CD4-positive, alpha-beta T cell treated with Interleukin-2 at 100 ng/mL for 4 hours (primary cell): Measurements from ENCODE around the gene TCP1.
"Not testable (repeated sequence)": the region's sequence is repeated elsewhere in the genome, so short reads cannot be mapped to it uniquely, and the experiment has no call there.

Experiments used
- DNase-seq: peaks from one replicate; pipeline ENCODE4 v3.0.0-alpha.2; 2020; ENCODE audit warnings: low spot score

Gene TCP1

GRCh38 chr6:159777240-159777904 is 12.0 kb downstream of the TCP1 start:
- no peak for DNase-seq

- no peak for DNase-seq
Observed at GRCh38 chr6:159772196-159772595, 17.2 kb downstream of the TCP1 start.

- no peak for DNase-seq
Observed at GRCh38 chr6:159769470-159769869, 19.9 kb downstream of the TCP1 start.

GRCh38 chr6:159766906-159767305 is 22.5 kb downstream of the TCP1 start:
- DNase-seq = no peak

GRCh38 chr6:159762681-159763293 is 26.6 kb downstream of the TCP1 start:
- DNase-seq = peak; percentile 27

GRCh38 chr6:159761873-159762680 is 27.3 kb downstream of the TCP1 start, which contains the start of gene ACAT2:
ACAT2 (plus strand) TSS chr6:159762045; CDS start chr6:159762088, 43 bp downstream.
- peak; percentile 94 for DNase-seq

GRCh38 chr6:159761129-159761872 is 28.1 kb downstream of the TCP1 start:
- no peak for DNase-seq

- DNase-seq = no peak
Observed at GRCh38 chr6:159760602-159761057, 28.8 kb downstream of the TCP1 start.

GRCh38 chr6:159759645-159760044 is 29.8 kb downstream of the TCP1 start:
- no peak for DNase-seq

- DNase-seq = no peak
Observed at GRCh38 chr6:159758031-159759001, 31.1 kb downstream of the TCP1 start.

GRCh38 chr6:159756508-159756907 is 32.9 kb downstream of the TCP1 start:
- no peak for DNase-seq

GRCh38 chr6:159754959-159755914 is 34.2 kb downstream of the TCP1 start:
- no peak for DNase-seq

- DNase-seq = no peak
Observed at GRCh38 chr6:159754401-159754800, 35.0 kb downstream of the TCP1 start.

- DNase-seq = no peak
Observed at GRCh38 chr6:159753081-159753872, 36.1 kb downstream of the TCP1 start.

- no peak for DNase-seq
Observed at GRCh38 chr6:159751448-159751847, 38.0 kb downstream of the TCP1 start.

GRCh38 chr6:159748127-159748526 is 41.3 kb downstream of the TCP1 start:
- not testable (repeated sequence) for DNase-seq

- no peak for DNase-seq
Observed at GRCh38 chr6:159746759-159747158, 42.6 kb downstream of the TCP1 start.

GRCh38 chr6:159745081-159745480 is 44.3 kb downstream of the TCP1 start:
- DNase-seq = no peak

GRCh38 chr6:159742165-159742564 is 47.2 kb downstream of the TCP1 start:
- no peak for DNase-seq
